HepG2 (cell line): ENCODE measurements around the gene TMOD2. TPM values are rescaled to one million over a fixed set of nuclear protein-coding genes. Genes with fewer than 3 reads are reported as not detected.
A peak's percentile ranks its signal among the peaks of the same experiment; 100 is the strongest.

Experiments used
- ATAC-seq: fragments of 200-7000 bp; cut with Tn5 transposase; 3 replicates; pipeline ENCODE4 v1.9.1; 2020; ENCODE audit warnings: mild to moderate bottlenecking, moderate library complexity
- BruUV-seq: library from RNA; stranded (reverse); fragments of 400-500 nt; replicated peaks from 2 replicates; lab custom pipeline; 2021; lab: Mats Ljungman, UMichigan
- CTCF ChIA-PET: fragments of 300-600 bp; formaldehyde crosslinking; extraction: SDS; loops from one replicate; lab custom pipeline; 2021; ENCODE audit warnings: low total read pairs, inconsistent platforms, low intra/inter-chr PET ratio; lab: Yijun Ruan, JAX
- POLR2A ChIA-PET: fragments of 350-600 bp; sonication (Branson Sonifier 250); formaldehyde crosslinking; loops from one replicate; lab custom pipeline; 2020; ENCODE audit warnings: antibody characterized with exemption, inconsistent platforms; lab: Yijun Ruan, JAX
- DNase-seq: peaks from one replicate; pipeline ENCODE4 v3.0.0-alpha.2; 2015; ENCODE audit warnings: low spot score
- FAIRE-seq: peaks from 3 replicates; lab custom pipeline; 2011; peaks lifted over from hg19 to GRCh38; lab: Jason Lieb, UNC
- H2AFZ ChIP-seq: one replicate; pipeline ENCODE4 v1.6.1; 2011; ENCODE audit warnings: low read length, inconsistent platforms
- H3K27ac ChIP-seq: fragments of 300-600 bp; 3 replicates; pipeline ENCODE4 v1.8.0; 2011; ENCODE audit warnings: mixed run types, mild to moderate bottlenecking, mixed read lengths, low read length, inconsistent platforms; ENCODE audit not compliant: insufficient read depth; ENCODE audit errors: extremely low read length
- H3K27me3 ChIP-seq, 2 experiments: fragments of 200-600 bp in 1 of 2; 2 replicates in 1 of 2; 3 replicates in 1 of 2; pipeline versions ENCODE4 v1.6.0 to v1.8.0; 2011; ENCODE audit warnings: low read length in 2 of 2, mild to moderate bottlenecking in 2 of 2, moderate library complexity in 2 of 2, inconsistent platforms in 1 of 2; ENCODE audit not compliant: insufficient read depth in 2 of 2, control insufficient read depth in 1 of 2
- H3K36me3 ChIP-seq, 2 experiments: fragments of 200-600 bp in 1 of 2; replicated peaks in 1 of 2; 2 replicates in 1 of 2; 3 replicates in 1 of 2; pipeline versions ENCODE4 v1.5.1 to v1.8.0; 2011; ENCODE audit warnings: low read length in 2 of 2, inconsistent platforms in 1 of 2; ENCODE audit not compliant: insufficient read depth in 2 of 2, control insufficient read depth in 1 of 2
- H3K4me1 ChIP-seq: 2 replicates; pipeline ENCODE4 v1.5.1; 2012; ENCODE audit warnings: low read length, inconsistent platforms; ENCODE audit not compliant: insufficient read depth
- H3K4me2 ChIP-seq: 2 replicates; pipeline ENCODE4 v1.6.0; 2011; ENCODE audit warnings: low read depth, low read length, inconsistent platforms
- H3K4me3 ChIP-seq, 3 experiments: fragments of 200-600 bp in 1 of 3; sonication (generic), shearing (Covaris generic) in 1 of 3; replicated peaks in 1 of 3; 2 replicates each; pipeline ENCODE4 v1.5.1; 2011 to 2016; ENCODE audit warnings: low read length in 3 of 3, inconsistent platforms in 2 of 3, low read depth in 2 of 3, mild to moderate bottlenecking in 2 of 3, control low read depth in 1 of 3, mixed read lengths in 1 of 3; ENCODE audit not compliant: insufficient read depth in 1 of 3
- H3K79me2 ChIP-seq: one replicate; pipeline ENCODE4 v1.6.1; 2011; ENCODE audit warnings: low read length, inconsistent platforms; ENCODE audit not compliant: insufficient read depth
- H3K9ac ChIP-seq: 2 replicates; pipeline ENCODE4 v1.6.0; 2011; ENCODE audit warnings: mild to moderate bottlenecking, low read depth, low read length, inconsistent platforms; ENCODE audit not compliant: insufficient read depth
- H3K9me3 ChIP-seq: 2 replicates; pipeline ENCODE4 v1.5.1; 2012; ENCODE audit warnings: mild to moderate bottlenecking, low read length
- H4K20me1 ChIP-seq: 2 replicates; pipeline ENCODE4 v1.6.0; 2011; ENCODE audit warnings: inconsistent platforms, mild to moderate bottlenecking, low read length, moderate library complexity; ENCODE audit not compliant: insufficient read depth
- ATF4 ChIP-seq, 2 experiments: fragments of 450-650 bp in 1 of 2; sonication (generic) in 1 of 2; formaldehyde crosslinking; IDR thresholded peaks; 2 replicates each; pipeline versions ENCODE4 v1.5.0 to v1.8.0; 2020 to 2022; ENCODE audit warnings: mild to moderate bottlenecking in 1 of 2, missing genetic modification reagents in 1 of 2
- BORCS8-MEF2B ChIP-seq: sonication (generic); formaldehyde crosslinking; IDR thresholded peaks from 2 replicates; pipeline ENCODE4 v1.8.0; 2022; ENCODE audit warnings: mild to moderate bottlenecking, missing genetic modification reagents
- CEBPB ChIP-seq: IDR thresholded peaks from 2 replicates; pipeline ENCODE4 v1.6.1; 2011; ENCODE audit warnings: low read depth, low read length, improper control_type of control experiment, borderline replicate concordance
- CEBPG ChIP-seq: IDR thresholded peaks from 2 replicates; pipeline ENCODE4 v1.6.1; 2016
- CENPBD1 ChIP-seq: sonication (generic); formaldehyde crosslinking; IDR thresholded peaks from 2 replicates; pipeline ENCODE4 v1.8.0; 2022; ENCODE audit warnings: missing genetic modification reagents, low read depth, mild to moderate bottlenecking, borderline replicate concordance
- FLYWCH1 ChIP-seq: sonication (generic); formaldehyde crosslinking; IDR thresholded peaks from 2 replicates; pipeline ENCODE4 v1.8.1; 2023; ENCODE audit warnings: mild to moderate bottlenecking, missing genetic modification reagents
- GATAD2A ChIP-seq: IDR thresholded peaks from 2 replicates; pipeline ENCODE4 v1.6.1; 2016
- GLI4 ChIP-seq: sonication (generic); formaldehyde crosslinking; IDR thresholded peaks from 2 replicates; pipeline ENCODE4 v1.5.1; 2020; ENCODE audit warnings: missing genetic modification reagents, mild to moderate bottlenecking, moderate library complexity, borderline replicate concordance
- HNF4A ChIP-seq: sonication (generic); formaldehyde crosslinking; IDR thresholded peaks from 2 replicates; pipeline ENCODE4 v1.4.0; 2020; ENCODE audit warnings: missing genetic modification reagents
- LCORL ChIP-seq, 2 experiments: fragments of 450-650 bp in 1 of 2; sonication (generic) in 1 of 2; formaldehyde crosslinking in 1 of 2; IDR thresholded peaks; 2 replicates each; pipeline versions ENCODE4 v1.5.0 to v1.6.1; 2017 to 2020; ENCODE audit warnings: antibody characterized with exemption in 1 of 2, missing genetic modification reagents in 1 of 2
- NAIF1 ChIP-seq: sonication (generic); formaldehyde crosslinking; IDR thresholded peaks from 2 replicates; pipeline ENCODE4 v1.5.0; 2020; ENCODE audit warnings: mild to moderate bottlenecking, missing genetic modification reagents, borderline replicate concordance
- NFIC ChIP-seq: IDR thresholded peaks from 2 replicates; pipeline ENCODE4 v1.6.1; 2012; ENCODE audit warnings: mild to moderate bottlenecking, low read length, inconsistent platforms
- RFXANK ChIP-seq: IDR thresholded peaks from 2 replicates; pipeline ENCODE4 v1.6.1; 2016
- SMYD3 ChIP-seq: sonication (generic); formaldehyde crosslinking; IDR thresholded peaks from 2 replicates; pipeline ENCODE4 v1.8.1; 2023; ENCODE audit warnings: mild to moderate bottlenecking, missing genetic modification reagents
- TBL1XR1 ChIP-seq: fragments of 150-350 bp; IDR thresholded peaks from 2 replicates; pipeline ENCODE4 v1.6.1; 2014; ENCODE audit warnings: borderline replicate concordance, low read length; ENCODE audit not compliant: partially characterized antibody
- TMF1 ChIP-seq: sonication (generic); formaldehyde crosslinking; IDR thresholded peaks from 2 replicates; pipeline ENCODE4 v1.8.1; 2022; ENCODE audit warnings: low read depth, missing genetic modification reagents
- ZNF205 ChIP-seq: IDR thresholded peaks from 2 replicates; pipeline ENCODE4 v1.6.1; 2018; ENCODE audit warnings: missing biosample characterization, missing genetic modification reagents
- ZNF607 ChIP-seq: sonication (generic); formaldehyde crosslinking; IDR thresholded peaks from 2 replicates; pipeline ENCODE4 v1.5.1; 2020; ENCODE audit warnings: missing genetic modification reagents, mild to moderate bottlenecking, borderline replicate concordance
- WGBS: methylation state at CpG from one replicate; pipeline ENCODE4 v1.1.6; 2017; ENCODE audit warnings: low lambda C conversion rate; 5-methylcytosine and 5-hydroxymethylcytosine counted together
- in situ Hi-C: cut with HindIII; loops from 2 replicates; pipeline ENCODE4 v1.10.0; 2017; ENCODE audit warnings: low pct_unique_long_range_greater_than_20kb; ENCODE audit not compliant: extremely low pct_ligation_motif_present
- intact Hi-C: fragments of 100-400 bp; cut with micrococcal nuclease; formaldehyde crosslinking; loops from one replicate; pipeline ENCODE4 v1.10.0; 2022; ENCODE audit not compliant: unreplicated experiment
- polyA plus RNA-seq, 8 experiments: library from polyadenylated mRNA; depleted of rRNA in 3 of 8; stranded (reverse) in 7 of 8; unstranded in 1 of 8; fragments of >200 nt; fragmentation: Illumina TruSeq in 4 of 8; extraction: Trizol in 4 of 8; gene quantifications; 2 replicates each; pipeline versions ENCODE4 v1.2.1 to v1.2.3, GENCODE V29; 2011 to 2016; ENCODE audit warnings: low read depth in 4 of 8, missing spikeins in 1 of 8, mixed read lengths in 1 of 8; ENCODE audit not compliant: insufficient read depth in 1 of 8
- total RNA-seq, 5 experiments: library from RNA; depleted of rRNA; stranded (reverse); fragments of >200 nt; fragmentation: Illumina TruSeq; extraction: Trizol; gene quantifications; 2 replicates each; pipeline ENCODE4 v1.2.3, GENCODE V29; 2016; ENCODE audit warnings: low read depth in 1 of 5

Gene TMOD2
- total and polyA plus RNA-seq, 2 of the 13 experiments (the other 11 are each of a cell fraction or from before 2014, with no cell fraction given), result 0.01 to 0.02 TPM

- in situ Hi-C loops, result no loop called here
- Histone ChIP-seq H3K9ac (no peak overlapping the region), H3K27me3 (no peaks in the 10 kb centered on the region), H3K27ac (no peak overlapping the region), H2AFZ (no peak overlapping the region), H3K4me3 (no peak overlapping the region), H4K20me1 (peaks cover 6% of the 10 kb centered on the region), H3K9me3 (no peaks in the 10 kb centered on the region), H3K4me2 (no peak overlapping the region), H3K4me1 (peaks cover 23% of the 10 kb centered on the region), H3K36me3 (no peaks in the 10 kb centered on the region), H3K79me2 (peaks cover 54% of the 10 kb centered on the region)
- ATAC-seq (no peak), FAIRE-seq (no peak), DNase-seq (no peak)
- 94% methylated on average over 3 of the region's 3 CpGs for WGBS
- no TSS peak for BruUV-seq
- TF ChIP-seq FLYWCH1 (CRISPR knock-in tag), result no peak
- no peak for TF ChIP-seq TBL1XR1
- intact Hi-C loops, result no loop called here
- POLR2A ChIA-PET, result no interaction called here
- CTCF ChIA-PET, result no interaction called here
Measured at GRCh38 chr15:51849860-51850259, 98.5 kb downstream of the TMOD2 start.

- H2AFZ ChIP-seq, result no peak overlapping the region
- intact Hi-C loops, result no loop called here
- DNase-seq (no peak), FAIRE-seq (no peak), ATAC-seq (peak; percentile 68)
- CTCF ChIA-PET, result no interaction called here
- BruUV-seq, result no TSS peak
- no peak overlapping the region for H3K27ac ChIP-seq
- H3K9ac ChIP-seq, result no peak overlapping the region
- peaks cover 6% of the 10 kb centered on the region for H4K20me1 ChIP-seq
- POLR2A ChIA-PET, result no interaction called here
- no peak for TF ChIP-seq NAIF1 (CRISPR knock-in tag)
- no peak for TF ChIP-seq GLI4 (CRISPR knock-in tag)
- TF ChIP-seq SMYD3 (CRISPR knock-in tag), result no peak
- TF ChIP-seq ZNF607, result no peak
- no peak for TF ChIP-seq ZNF205
- 0 out of 2 replicates have a peak, but pooled peaks have one; percentile 29 for TF ChIP-seq GATAD2A
- no peak for TF ChIP-seq BORCS8-MEF2B (CRISPR knock-in tag)
- TF ChIP-seq ATF4 (CRISPR knock-in tag; IDR thresholded peaks at IDR 0.05), result peak in 1 of 2 experiments; percentile 34; a peak in 1 of 4 replicates
- TF ChIP-seq CEBPG (CRISPR knock-in tag), result peak; percentile 61
- no peak for TF ChIP-seq NFIC
- no peak for TF ChIP-seq CENPBD1 (CRISPR knock-in tag)
- no peak for TF ChIP-seq RFXANK (CRISPR knock-in tag)
- TF ChIP-seq HNF4A (CRISPR knock-in tag), result peak; percentile 32; the same call in 1 of the 2 replicates
- no peak for TF ChIP-seq TMF1
- no peak for TF ChIP-seq LCORL (IDR thresholded peaks at IDR 0.05)
- 0 out of 2 replicates have a peak, but pooled peaks have one; percentile 32 for TF ChIP-seq LCORL (CRISPR knock-in tag; IDR thresholded peaks at IDR 0.05)
- TF ChIP-seq CEBPB, result peak; percentile 76
- H3K4me2 ChIP-seq, result no peak overlapping the region
- H3K4me3 ChIP-seq, result no peak overlapping the region
- H3K4me1 ChIP-seq, result peaks cover 33% of the 10 kb centered on the region
- no peaks in the 10 kb centered on the region for H3K9me3 ChIP-seq
- no peaks in the 10 kb centered on the region for H3K36me3 ChIP-seq
- WGBS, result 54% methylated on average over 2 of the region's 2 CpGs
- peaks cover 31% of the 10 kb centered on the region for H3K79me2 ChIP-seq
- no peaks in the 10 kb centered on the region for H3K27me3 ChIP-seq
- in situ Hi-C loops, result no loop called here
Measured at GRCh38 chr15:51853998-51854397, 102.6 kb downstream of the TMOD2 start.
